GM19395 (cell line): ENCODE measurements around the gene AFTPH.

Experiments
- ATAC-seq: cut with Tn5 transposase; IDR thresholded peaks from one replicate; pipeline ENCODE4 v1.9.1; 2021; ENCODE audit warnings: mild to moderate bottlenecking, moderate library complexity; ENCODE audit not compliant: unreplicated experiment

Gene AFTPH, protein sequence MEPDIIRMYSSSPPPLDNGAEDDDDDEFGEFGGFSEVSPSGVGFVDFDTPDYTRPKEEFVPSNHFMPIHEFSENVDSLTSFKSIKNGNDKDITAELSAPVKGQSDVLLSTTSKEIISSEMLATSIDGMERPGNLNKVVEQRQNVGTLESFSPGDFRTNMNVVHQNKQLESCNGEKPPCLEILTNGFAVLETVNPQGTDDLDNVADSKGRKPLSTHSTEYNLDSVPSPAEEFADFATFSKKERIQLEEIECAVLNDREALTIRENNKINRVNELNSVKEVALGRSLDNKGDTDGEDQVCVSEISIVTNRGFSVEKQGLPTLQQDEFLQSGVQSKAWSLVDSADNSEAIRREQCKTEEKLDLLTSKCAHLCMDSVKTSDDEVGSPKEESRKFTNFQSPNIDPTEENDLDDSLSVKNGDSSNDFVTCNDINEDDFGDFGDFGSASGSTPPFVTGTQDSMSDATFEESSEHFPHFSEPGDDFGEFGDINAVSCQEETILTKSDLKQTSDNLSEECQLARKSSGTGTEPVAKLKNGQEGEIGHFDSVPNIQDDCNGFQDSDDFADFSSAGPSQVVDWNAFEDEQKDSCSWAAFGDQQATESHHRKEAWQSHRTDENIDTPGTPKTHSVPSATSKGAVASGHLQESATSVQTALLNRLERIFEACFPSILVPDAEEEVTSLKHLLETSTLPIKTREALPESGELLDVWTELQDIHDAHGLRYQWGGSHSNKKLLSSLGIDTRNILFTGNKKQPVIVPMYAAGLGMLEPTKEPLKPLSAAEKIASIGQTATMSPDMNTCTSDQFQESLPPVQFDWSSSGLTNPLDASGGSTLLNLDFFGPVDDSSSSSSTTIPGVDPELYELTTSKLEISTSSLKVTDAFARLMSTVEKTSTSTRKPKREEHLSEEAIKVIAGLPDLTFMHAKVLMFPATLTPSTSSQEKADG

DNA sequence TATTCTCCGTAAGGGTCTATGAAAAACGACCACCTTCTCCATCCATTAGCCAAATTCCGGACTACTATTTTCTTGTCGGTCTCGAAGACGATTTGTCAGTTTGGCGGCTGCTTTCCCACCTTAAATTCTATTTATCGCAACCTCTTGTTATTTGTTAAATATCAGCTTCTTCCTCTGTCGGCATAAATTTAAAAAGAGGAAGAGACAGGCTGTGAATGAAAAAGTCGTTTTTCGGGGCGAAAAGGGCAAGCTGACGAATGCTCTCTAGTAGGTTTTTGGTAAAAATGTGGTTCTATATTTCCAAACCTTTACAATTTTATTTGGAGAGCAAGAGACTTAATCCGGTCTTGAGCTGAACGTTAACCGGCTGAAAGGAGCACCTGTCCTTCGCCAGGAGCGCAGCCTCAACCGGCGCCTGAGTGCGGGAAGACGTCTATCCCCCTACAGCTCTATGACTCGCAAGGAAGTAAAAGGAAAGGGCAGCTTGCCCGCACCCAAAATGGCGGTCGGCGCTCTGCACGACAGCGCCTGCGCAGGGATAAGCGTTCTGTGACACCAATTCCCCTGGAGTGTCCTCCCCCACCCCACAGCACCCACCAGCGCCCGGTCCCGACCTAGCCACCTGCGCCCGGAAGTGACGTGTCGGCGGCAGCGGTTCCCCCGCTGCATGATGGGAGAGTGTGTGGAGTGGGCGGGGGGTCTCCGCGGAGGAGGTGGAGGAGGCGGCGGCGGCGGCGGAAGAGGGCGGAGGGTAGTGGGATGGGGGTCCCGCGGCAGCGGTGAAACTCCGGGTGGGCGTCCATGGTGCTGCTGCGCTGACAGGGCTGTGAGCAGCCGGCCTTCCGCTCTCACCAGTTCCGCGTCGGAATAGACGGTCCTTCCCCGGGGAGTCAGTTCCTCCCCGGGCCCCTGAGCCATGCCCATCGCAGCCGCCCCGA is at the start of gene AFTPH:
TSS of gene AFTPH (plus strand) at position 663 of the 938 bp plus-strand sequence. CDS start 27,147 bp downstream, outside the sequence.
- ATAC-seq = peak; percentile 79

DNA sequence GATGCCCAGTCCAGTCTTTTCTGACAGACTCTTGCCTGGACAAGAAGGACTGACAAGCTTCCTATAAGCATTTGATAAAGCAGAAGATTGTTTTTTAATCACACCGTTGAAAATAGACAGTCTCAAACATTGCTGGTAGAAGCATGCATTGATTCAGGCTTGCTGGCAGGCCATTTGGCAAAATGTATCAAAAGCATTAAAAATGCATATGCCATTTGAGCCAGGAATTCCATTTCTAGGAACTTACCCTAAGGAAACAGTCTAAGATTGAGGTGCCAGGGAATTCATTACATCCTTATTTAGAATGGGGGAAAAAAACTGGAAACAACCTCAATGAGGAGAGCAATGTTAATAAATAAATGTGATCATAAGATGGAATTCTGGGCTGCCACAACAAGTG is 49.5 kb upstream of the AFTPH start:
- ATAC-seq = no peak

DNA sequence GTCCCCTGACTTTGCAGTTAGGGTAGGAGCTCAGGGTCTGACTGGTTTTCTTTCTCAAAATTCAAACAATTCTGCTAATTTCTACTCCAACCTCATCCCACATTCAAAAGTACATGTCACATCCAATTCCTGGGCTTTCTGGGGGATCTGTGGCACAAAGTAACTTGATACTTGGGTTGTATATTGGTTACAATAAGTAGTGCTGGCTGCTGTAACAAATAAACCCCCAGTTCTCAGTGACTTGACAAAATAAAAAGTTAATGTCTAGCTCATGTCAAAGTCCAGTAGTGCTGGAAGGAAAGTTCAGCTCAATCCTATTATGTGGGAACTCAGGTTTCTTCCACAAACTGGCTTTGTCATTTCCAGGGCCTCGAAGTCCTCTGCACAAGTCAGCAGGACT is 47.1 kb upstream of the AFTPH start:
- ATAC-seq = no peak

DNA sequence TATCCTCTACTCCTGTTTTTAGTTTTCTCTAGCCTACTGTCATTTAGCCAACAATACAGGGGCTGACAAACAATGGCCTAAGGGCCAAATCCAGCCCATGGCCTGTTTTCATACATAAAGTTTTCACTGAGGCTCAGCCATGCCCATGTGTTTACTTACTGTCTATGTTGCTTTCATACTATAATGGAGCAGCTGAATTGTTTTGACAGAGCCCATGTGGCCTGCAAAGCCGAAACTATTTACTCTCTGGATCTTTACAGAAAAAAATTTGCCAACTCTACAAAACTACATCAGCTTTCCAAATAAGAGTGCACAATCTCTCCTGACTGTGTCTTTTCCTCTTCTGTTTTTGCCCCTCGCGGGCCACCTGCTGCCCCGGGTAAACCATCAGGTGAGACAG is 46.1 kb upstream of the AFTPH start:
- no peak for ATAC-seq

DNA sequence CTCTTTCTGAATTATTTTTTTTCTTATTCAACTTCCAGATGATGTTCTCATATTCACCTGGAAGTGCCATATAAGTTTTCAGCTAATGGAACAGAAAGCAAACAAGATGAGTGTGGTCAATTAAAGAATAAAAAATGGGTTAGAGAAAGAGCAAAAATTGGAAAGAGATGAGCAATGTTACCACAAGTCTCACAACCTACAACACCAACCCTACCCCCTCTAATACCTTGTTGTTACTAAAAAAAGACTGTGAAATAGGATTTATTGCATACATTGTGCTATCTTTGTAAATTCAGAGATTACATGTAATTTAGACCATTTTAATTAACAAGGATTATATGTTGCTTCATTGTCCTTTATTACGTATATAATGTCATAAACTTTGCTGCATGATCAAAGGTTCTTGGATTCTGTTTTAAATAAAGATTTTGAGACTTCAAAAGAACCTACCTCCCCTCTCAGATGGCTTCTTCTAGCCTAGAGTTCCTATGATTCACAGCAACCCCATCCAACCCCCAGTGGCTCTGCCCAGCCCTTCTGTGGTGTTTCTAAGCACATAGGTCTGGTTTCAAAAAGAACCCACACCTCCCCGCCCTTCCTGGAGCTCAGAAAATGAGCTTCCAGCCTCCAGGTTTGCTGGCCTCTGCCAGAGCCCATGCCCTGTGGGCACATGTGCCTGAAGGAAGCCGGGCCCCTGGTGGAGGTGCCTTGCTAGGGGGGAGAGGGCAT is 45.5 kb upstream of the AFTPH start:
- ATAC-seq = no peak

DNA sequence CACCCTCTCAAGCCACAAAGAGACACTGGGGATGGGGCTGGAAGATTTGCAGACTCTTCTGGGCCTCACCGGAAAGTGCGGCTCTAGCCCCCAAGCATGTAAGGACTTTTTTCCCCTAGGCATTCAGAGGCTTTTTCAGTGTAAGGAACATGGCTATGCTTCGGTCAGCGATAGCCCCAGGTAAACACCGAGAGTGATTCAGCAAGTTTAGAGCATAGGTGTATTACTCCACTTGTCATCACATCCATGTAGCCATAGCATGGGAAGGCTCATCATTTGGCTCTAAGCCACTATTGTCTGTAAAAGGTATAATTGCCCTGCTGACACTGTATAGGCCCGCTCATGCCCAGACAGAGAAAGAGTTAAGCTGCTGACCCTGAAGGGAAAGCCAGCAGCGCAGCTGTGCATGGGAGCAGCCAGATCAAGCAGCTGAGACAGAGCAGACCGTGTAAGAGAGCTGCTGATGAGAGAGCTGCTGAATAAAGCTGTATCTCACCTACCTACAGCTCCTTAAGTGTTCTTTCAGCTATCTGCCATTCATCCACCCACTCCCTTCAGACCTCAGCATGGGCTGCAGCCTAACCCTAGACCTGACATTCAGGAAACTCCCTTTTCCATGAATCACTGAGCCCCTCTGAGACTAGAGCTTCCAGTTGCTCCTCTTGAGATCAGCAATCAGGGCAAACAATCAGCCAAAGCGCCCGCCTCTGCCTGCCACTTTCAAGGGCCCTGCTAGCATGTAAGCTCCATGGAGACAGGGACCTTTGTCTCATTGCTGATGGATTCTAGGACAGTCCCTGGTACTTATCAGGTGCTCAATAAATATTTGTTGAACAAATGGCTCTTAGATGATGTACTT is 44.6 kb upstream of the AFTPH start:
- ATAC-seq = no peak

DNA sequence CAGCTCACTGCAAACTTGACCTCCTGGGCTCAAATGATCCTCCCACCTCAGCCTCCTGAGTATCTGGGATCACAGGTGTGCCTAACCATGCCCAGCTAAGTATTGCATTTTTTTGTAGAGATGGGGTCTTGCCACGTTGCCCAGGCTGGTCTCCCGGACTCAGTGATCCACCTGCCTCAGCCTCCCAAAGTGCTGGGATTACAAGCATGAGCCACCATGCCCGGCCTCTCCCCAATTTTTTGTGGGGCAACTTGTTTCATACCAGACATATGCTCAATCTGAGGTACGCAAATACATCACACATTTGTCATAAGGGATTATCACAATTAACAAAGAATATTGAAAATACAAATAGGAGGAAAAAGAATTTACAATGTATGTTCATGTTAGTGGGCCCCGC is 42.5 kb upstream of the AFTPH start:
- no peak for ATAC-seq

DNA sequence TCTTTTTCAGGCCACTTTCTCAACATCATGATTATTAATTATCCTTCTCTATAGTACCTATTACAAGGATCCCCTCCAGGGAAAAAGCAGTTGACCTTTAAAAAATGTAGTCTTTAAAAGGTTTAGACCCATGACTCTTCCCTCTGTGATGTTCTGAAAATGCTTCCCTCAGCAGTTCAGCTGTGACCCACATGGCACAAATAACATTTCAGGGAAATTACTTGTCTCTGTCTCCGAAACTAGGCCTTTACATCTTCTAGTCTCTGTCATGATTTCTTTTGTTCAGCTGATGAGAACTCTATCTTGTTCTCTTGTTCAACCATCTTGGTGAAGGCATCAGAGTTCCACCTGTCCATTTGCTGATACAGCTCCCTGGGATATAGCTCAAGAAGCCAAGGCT is 41.9 kb upstream of the AFTPH start:
- ATAC-seq = no peak

DNA sequence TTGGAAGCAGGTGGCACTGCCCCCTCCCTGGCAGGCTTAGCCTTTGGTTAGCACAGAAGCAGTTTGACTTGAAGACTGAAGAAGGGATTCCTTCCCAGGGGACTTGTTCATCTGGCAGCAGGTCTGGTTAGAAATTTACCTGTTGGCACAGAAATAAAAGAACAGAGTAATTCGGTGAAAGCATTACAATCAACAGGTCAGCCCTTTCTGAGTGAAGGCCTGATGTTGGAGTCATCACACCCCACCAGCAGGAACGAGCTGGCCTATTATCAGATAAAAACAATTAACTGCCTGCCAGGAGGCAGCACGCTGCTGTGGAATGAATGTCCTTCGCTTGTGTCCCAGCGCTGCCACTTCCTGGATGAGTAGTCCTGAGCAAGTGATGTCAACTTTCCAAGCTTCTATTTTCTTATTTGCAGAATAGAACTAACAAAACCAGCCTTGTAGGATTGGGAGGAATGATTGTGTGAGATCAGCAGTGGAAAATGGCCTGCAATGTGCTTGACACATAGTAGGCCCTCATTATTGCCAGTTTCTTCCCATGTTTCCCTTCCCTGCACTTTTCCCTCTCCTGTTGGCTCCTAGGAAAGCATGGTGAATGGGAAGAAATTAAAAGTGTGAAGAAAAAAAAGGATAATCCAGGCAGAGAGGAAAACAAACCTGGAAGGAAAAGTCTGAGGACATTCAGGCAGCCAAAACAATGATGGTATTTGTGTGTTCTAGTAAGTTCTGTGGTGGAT is 41.2 kb upstream of the AFTPH start:
- ATAC-seq = no peak

DNA sequence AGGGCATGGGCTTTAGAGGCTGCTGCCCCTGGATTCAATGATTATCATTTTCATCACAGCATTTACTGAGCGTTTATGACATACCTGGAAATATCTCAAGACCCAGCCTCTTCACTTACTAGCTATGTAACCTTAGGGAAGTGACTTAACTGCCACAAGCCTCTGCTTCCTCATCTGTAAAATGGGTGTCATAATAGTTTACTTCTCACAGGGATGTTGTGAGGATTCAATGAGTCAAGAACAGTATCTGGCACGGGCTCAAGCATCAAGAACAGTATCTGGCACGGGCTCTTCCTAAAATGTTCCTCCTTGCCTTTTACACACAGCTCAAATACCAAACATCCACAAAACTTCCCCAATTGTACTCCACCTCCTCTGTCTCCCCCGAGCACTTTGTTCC is 38.8 kb upstream of the AFTPH start:
- no peak for ATAC-seq

DNA sequence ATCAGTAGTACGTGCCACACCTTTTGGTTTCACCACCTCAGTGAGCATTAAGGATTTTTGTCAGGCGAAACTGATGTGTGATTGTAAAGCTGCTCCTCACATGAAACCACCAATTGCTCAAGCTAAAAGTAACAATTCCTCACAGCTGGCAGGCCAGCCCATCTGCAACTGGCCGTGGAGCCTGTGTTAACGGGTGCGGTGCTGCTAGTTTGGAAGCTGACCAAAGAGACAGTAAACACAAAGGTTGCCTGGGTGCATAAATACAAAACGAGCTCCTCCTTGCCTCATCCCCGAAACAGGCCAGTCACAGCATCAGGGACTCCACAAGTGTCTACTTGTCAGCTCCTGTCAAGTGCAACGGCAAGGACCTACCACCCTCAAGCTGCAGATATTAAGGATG is 38.2 kb upstream of the AFTPH start:
- no peak for ATAC-seq

DNA sequence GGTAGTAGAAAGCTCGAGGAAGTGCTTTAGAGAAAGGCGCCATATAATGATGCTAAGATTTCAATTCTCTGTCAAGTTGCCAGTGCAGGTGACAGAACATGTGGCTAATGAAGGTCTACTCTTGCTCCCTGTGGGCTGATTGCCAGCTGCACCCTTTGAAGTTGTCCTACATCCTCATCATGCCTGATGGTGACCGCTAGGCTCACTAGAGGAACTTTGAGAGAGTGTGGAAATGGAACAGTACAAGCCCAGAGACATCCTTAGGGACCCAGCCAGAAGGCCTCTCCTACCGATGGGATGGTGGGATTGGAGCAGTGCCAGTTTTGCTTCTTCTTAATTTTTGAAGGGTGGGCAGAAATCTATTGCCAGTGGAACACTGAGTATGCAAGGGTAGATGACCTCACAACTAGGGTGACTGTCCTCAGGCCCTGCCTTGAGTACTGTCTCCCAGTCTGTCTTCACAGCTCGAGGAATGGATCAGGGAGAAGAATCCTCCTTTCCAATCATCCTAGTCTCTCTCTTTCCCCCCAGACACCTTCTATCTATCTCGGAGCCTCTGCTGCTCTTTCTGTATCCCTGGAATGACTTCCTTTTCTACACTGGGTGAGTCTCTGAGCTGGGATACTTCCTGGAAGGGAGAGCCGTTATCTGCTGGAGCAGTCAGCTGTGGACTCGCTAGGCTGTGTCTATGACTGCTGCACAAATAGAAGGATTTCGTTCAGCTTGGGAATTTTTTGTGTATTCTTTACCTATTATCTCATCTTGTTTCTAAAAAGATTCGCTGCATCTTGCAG is 36.7 kb upstream of the AFTPH start:
- ATAC-seq = no peak

DNA sequence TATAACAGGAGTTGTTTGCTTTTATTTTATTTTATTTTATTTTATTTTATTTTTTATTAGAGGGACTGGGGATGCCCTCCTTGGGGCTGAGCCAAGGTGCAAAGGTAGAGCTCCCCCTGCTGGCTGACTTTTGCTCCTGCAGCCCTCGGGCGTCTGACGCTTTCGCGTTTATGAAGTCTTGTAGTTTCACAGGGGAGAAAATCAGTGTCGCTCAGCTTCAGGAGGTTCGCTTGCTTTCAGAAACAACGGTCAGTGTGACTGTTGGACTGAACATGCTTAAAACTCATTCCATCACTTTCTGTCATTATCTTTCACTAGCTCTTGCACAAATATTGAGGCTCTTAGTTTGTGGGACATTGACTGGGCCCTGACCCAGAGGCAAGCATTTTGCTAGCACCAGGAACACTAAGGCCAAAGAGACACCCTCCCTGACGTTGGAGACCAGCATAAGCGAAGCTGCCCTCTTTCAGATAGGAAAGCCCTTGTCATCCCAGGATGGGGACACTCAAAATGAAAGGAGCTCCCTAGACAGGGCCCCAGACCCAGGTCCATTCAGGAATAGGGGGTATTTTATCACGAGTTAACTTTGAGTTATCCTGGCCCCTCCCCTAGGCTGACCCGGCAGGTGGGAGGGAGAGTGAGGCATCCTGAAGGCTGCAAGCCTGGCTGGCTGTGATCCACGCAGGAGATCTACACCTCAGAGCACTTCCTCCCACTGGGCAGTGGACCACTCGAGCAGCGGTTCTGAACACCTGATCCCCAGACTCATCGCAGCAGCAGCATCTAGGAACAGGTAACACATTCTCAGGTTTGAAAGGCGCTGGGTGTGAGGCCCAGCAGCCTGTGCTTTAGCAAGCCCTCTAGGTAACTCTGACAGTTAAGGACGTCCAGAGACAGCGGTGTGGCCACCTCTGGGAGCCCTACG is 35.8 kb upstream of the AFTPH start:
- peak; percentile 76 for ATAC-seq

DNA sequence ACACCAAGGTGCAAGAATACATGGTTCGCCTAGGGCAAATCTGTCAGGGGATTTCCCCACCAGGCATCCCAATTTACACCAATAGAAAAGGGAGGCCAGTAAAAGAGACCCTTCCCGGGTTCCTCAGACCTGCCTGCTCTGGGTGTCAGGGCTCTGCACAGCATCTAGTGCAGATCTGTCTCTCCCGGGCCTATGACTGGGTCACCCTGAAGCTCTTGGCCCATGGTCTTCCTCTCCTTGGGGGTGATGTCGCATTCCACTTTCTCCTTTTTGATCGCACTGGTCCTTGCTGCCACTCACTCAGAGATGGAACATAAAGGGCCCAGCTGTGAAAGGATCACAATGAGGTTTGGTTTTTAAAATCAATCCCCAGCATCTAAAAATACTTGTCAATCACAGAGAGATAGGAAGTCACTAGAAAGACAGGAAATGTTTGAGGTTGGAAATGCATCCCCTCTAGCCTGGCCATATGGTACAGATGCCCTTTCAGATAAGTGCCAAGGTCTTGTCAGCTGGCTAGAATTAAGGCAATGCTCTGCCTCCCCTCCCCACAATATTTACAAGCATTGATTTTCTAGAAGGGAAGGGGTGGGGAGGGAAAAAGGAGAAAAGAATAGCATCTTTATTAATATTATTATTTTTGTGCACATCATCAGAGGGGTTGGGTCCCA is 34.9 kb upstream of the AFTPH start:
- ATAC-seq = no peak

DNA sequence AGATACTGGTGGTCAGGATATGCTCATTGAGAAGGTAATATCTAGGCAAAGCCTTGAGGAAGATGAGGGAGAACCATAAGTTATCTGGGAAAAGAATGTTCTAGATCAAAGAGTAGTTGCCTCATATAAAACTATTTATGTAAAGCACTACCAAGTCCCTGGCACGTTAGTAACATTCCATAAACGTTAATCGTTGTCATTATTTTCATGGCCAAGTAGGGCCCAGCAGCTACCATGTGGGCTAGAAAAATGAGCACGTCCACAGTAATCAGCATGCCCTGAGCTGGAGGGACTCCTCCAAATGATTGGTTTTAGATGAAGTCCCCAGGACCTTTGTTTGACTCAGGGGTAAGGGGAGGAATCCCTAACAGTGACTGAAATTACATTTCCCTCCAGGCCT is 32.7 kb upstream of the AFTPH start:
- no peak for ATAC-seq

DNA sequence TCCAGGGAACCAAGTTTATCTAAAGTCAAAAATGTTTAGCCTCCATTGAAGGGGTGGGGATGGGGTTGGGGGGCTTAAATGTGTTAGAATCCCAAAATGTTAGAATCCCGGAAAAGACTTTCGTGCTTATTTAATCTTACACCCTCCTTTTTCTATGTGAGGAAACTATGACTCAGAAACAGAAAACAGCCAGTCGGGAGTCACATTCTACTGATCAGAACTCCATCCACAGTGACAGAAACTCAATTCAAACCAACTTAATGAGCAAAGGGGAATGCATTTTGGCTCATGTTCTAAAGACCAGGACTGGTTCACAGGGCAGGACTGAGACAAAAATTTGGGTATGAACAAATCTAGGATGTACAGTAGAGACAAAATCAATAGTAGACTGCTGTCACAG is 31.9 kb upstream of the AFTPH start:
- ATAC-seq = no peak
